Measurements from ENCODE around the gene GHITM. TPM values are rescaled to one million over a fixed set of nuclear protein-coding genes. Genes with fewer than 3 reads are reported as not detected.
"Not testable (repeated sequence)": the region's sequence is repeated elsewhere in the genome, so short reads cannot be mapped to it uniquely, and the experiment has no call there.

Gene GHITM
- polyA plus RNA-seq, 6 donors from 2014 or later: 241 to 563 (median 272) TPM

DNA sequence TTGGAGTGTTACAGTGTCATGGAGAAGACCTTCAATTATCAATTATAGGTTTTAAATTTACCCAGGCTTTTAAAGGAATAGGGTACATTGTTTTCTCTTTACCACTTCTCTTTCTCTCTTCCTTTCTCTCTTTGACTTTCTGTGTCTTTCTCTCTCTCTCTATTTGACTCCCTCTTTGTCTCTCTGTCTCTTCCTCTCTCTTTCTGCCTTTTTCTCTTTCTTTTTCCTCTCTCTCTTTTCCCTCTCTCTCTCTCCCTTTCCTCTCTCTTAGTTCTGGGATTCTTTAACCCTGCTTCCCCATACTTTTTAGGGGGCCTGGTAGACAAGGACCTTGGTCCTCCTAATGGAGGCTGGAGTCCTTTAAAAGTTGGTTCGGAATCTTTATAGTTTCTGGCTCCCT, 15.9 kb upstream of the GHITM start:
- no peaks in the 10 kb centered on the region for H3K4me1 Mint-ChIP-seq
- peaks cover 18 to 43% (median 28%) of the 10 kb centered on the region in 3 donors for H3K27me3 Mint-ChIP-seq
- no peak overlapping the region for H3K27ac Mint-ChIP-seq
- peaks cover 10 to 38% (median 29%) of the 10 kb centered on the region in 7 donors for H3K9me3 Mint-ChIP-seq
- ATAC-seq (ENCODE audit: low read depth in 2 of 2) (no peak), DNase-seq (no peak)
- H3K36me3 Mint-ChIP-seq: peaks cover 5 to 17% of the 10 kb centered on the region in 2 donors
- no peak overlapping the region for H3K4me3 Mint-ChIP-seq

DNA sequence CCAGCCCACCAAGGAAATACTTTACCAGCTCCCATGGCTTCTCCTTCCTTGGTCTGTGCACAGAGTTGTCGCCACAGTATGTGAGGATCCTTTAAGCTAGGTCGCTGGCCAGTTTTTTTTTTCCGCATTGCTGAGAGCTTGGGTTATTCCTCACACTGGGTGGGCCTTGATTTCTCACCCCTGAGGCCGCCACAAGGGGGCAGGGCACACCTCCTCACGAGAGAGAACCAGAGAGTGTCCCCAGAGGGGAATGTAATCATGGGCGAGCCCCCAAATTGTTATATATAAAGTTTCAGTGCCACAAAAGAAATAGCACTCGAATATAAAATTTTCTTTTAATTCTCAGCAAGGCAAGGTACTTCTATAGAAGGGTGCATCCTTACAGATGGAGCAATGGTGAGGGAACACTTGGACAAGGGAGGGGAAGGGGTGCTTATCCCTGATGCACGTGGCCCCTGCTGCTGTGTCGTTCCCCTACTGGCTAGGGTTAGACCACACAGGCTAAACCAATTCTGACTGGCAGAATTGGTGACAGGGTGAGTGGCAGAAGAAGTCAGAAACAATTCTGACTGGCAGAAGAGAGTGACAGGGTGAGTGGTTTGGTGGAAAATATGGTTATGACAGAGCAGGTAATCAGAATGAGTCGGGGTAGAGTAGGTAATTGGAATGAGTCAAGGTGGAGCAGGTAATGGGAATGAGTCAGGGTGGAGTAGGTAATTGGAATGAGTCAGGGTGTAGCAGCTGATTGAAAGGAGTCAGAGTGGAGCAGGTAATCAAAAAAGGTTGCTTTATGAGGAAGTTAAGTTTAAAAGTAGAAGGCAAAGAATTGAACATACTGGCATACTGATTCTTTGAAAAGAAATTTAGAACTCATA, 13.2 kb upstream of the GHITM start:
- peaks cover 5 to 30% of the 10 kb centered on the region in 2 donors for H3K36me3 Mint-ChIP-seq
- peak overlapping the region in 1 of 8 donors; percentile 49 for H3K4me3 Mint-ChIP-seq
- not testable (repeated sequence) for DNase-seq; H3K27ac Mint-ChIP-seq; H3K4me1 Mint-ChIP-seq; ATAC-seq (ENCODE audit: low read depth in 2 of 2)
- peaks cover 31 to 40% (median 31%) of the 10 kb centered on the region in 3 donors for H3K27me3 Mint-ChIP-seq
- peaks cover 13 to 42% (median 33%) of the 10 kb centered on the region in 7 donors for H3K9me3 Mint-ChIP-seq

DNA sequence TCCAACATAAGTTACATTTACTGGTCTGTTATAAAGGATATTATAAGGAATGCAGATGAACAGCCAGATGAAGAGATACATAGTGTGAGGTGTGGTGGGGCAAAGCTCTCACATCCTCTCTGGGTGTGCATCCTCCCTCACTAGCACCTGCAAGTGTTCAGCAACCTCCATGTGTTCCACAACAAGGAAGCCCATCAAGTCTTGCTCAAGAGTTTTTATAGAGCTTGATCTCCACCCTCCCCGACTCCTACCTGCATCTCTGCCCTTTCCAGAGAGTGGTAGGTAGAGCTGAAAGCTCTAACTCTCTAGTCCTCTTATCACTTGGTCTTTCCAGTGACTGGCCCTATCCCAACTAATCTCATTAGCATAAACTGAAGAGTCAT, 12.5 kb upstream of the GHITM start:
- H3K27ac Mint-ChIP-seq: peak overlapping the region in 1 of 6 donors; percentile 47
- ATAC-seq (ENCODE audit: low read depth in 2 of 2) (no peak), DNase-seq (no peak)
- H3K27me3 Mint-ChIP-seq: peaks cover 36 to 45% (median 37%) of the 10 kb centered on the region in 3 donors
- H3K36me3 Mint-ChIP-seq: peaks cover 5 to 30% of the 10 kb centered on the region in 2 donors
- H3K9me3 Mint-ChIP-seq: peaks cover 13 to 42% (median 33%) of the 10 kb centered on the region in 7 donors
- no peak overlapping the region for H3K4me3 Mint-ChIP-seq
- no peaks in the 10 kb centered on the region for H3K4me1 Mint-ChIP-seq

DNA sequence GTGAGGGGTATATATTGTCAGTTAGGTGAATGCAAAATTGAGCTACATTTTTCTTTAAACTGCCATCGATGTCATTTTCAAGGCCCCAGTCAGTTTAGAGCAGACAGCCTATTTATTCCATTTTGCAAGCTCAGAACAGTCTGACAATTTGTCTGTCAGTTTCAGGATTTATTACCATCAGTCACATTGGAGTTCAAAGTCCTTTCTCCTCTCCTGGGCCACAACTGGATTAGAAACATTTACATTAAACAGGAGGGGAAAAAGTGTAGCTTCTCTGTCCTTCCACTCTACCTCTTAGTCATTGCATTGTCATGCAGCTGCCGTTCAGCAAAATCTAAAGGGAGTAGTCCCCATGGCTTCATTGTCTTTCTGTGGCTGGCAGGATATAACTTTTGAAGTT, 3.5 kb upstream of the GHITM start:
- Mint-ChIP-seq H3K27me3 (peaks cover 26 to 30% (median 26%) of the 10 kb centered on the region in 3 donors), H3K9me3 (peaks cover 0 to 2% (median 0%) of the 10 kb centered on the region in 7 donors), H3K4me1 (peaks cover 6 to 14% (median 10%) of the 10 kb centered on the region in 3 donors), H3K36me3 (no peaks in the 10 kb centered on the region), H3K4me3 (peak overlapping the region in 2 of 8 donors; percentile 19 to 25), H3K27ac (no peak overlapping the region)
- no peak for ATAC-seq (ENCODE audit: low read depth in 2 of 2)
- no peak for DNase-seq

DNA sequence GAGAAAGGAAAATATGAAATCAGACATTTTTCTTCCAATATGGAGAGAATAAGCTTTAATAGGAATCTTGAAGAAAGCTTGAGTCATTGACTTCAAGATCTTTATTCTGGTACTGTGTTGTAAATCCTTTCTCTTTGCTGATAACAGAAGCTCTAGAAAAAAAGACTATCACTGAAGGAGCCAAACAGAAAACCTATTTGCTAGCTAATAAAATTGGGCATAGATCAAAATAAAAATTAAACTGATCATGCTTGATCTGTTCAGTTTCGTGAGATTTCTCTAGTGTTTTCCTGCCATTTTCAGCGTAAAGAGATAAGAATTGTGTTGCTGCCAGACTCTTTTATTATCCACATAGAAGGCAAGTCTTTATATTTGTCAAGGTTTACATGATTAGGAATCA, 1.5 kb upstream of the GHITM start:
- H3K27ac Mint-ChIP-seq: peak overlapping the region in 3 of 6 donors; percentile 3 to 97 (median 5)
- H3K27me3 Mint-ChIP-seq: peaks cover 10 to 21% (median 11%) of the 10 kb centered on the region in 3 donors
- no peak for DNase-seq
- H3K4me3 Mint-ChIP-seq: peak overlapping the region in 6 of 8 donors; percentile 58 to 96 (median 82)
- peaks cover 13 to 21% (median 19%) of the 10 kb centered on the region in 3 donors for H3K4me1 Mint-ChIP-seq
- peaks cover 0 to 2% (median 0%) of the 10 kb centered on the region in 7 donors for H3K9me3 Mint-ChIP-seq
- H3K36me3 Mint-ChIP-seq: no peaks in the 10 kb centered on the region
- ATAC-seq (ENCODE audit: low read depth in 2 of 2): no peak

DNA sequence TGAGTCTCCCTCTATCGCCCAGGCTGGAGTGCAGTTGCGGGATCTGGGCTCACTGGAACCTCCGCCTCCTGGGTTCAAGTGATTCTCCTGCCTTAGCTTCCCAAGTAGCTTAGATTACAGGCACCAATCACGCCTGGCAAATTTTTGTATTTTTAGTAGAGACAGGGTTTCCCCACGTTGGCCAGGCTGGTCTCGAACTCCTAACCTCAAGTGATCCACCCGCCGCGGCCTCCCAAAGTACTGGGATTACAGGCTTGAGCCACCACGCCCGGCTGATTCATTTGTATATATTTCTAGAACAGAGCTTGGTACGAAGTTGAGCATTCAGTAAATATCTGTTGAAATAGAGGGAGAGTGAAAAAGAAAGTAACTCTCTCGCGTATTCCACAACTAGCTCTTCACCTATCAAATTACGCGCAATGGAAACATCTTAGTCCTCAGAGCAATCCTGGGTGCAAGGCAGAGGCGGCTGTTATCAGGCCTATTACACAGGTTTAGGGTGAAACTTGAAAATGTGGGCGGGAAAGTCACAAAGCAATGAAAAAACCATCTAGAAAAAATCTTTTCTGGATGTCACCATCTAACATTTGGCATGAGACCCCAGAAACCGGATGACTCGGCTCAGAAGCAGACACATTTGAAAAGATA, 707 bp upstream of the GHITM start:
- H3K36me3 Mint-ChIP-seq: no peaks in the 10 kb centered on the region
- peaks cover 0 to 2% (median 0%) of the 10 kb centered on the region in 7 donors for H3K9me3 Mint-ChIP-seq
- DNase-seq (no peak), ATAC-seq (ENCODE audit: low read depth in 2 of 2) (no peak)
- peak overlapping the region; percentile 76 to 97 (median 94) for H3K4me3 Mint-ChIP-seq
- H3K27ac Mint-ChIP-seq: peak overlapping the region; percentile 97 to 99 (median 98)
- H3K27me3 Mint-ChIP-seq: peaks cover 7 to 14% (median 7%) of the 10 kb centered on the region in 3 donors
- peaks cover 13 to 21% (median 19%) of the 10 kb centered on the region in 3 donors for H3K4me1 Mint-ChIP-seq

DNA sequence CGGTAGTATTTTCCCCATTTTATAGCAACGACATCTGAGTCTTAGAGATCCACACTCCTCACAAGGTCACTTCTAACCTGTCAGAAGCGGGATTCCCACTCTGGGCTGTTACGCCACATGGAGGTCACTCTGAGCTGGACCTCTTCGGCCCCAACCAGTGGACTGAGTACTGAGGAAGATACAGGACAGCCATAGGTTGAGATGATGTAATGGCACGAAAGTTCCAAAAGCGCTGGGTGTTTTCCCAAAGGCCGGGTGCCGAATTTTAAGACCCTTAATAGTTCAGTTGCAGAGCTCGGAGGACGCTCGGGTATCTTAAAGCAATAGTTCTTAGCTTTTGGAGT, 699 bp downstream of the GHITM start:
- Mint-ChIP-seq H3K27me3 (peaks cover 5 to 7% (median 5%) of the 10 kb centered on the region in 3 donors), H3K36me3 (no peaks in the 10 kb centered on the region), H3K27ac (peak overlapping the region; percentile 97 to 99 (median 98)), H3K9me3 (peaks cover 0 to 2% (median 0%) of the 10 kb centered on the region in 7 donors), H3K4me3 (peak overlapping the region; percentile 76 to 97 (median 94)), H3K4me1 (peaks cover 13 to 21% (median 19%) of the 10 kb centered on the region in 3 donors)
- DNase-seq (no peak), ATAC-seq (ENCODE audit: low read depth in 2 of 2) (no peak)

DNA sequence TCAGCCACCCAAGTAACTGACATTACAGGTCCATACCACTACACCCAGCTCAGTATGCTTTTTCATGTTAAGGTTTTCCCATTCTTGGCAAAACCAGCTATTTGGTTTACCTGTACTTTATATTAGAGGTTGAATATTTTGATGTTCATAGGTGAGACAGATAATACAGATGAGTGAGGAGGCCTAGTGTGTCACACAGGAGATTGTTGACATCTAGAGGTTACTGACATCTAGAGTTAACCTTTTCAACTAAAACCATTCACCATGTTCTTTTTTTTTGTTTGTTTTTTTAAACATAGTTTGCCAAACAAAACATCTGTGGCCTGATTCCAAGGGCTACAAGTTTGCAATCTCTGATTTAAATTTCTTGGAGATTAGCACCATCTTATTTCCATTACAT, 8.0 kb downstream of the GHITM start:
- DNase-seq: no peak
- no peak for ATAC-seq (ENCODE audit: low read depth in 2 of 2)
- Mint-ChIP-seq H3K9me3 (no peaks in the 10 kb centered on the region), H3K27me3 (no peaks in the 10 kb centered on the region), H3K36me3 (peaks cover 13 to 14% of the 10 kb centered on the region in 2 donors), H3K27ac (no peak overlapping the region), H3K4me3 (no peak overlapping the region), H3K4me1 (peaks cover 0 to 5% (median 4%) of the 10 kb centered on the region in 3 donors)

DNA sequence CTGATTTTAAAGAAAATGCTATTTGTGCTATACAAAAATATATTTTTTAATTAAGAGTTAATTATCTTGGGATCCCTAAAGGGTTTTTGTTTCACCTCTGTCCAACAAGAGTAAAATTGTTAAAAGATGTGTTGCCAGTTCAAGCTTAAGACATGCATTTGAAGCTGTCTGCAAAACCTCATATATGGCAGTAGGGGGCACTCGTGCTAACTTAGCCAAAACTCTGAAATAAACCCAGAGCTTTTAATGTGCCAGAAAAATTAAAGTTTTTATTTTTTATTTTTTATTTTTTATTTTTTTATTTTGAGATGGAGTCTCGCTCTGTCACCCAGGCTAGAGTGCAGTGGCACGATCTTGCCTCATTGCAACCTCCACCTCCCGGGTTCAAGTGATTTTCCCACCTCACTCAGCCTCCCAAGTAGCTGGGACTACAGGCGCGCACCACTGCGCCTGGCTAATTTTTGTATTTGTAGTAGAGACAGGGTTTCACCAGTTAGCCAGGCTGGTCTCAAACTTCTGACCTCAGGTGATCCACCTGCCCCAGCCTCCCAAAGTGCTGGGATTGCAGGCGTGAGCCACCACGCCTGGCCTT, 8.8 kb downstream of the GHITM start:
- H3K36me3 Mint-ChIP-seq: peaks cover 13 to 14% of the 10 kb centered on the region in 2 donors
- not testable (repeated sequence) for H3K4me1 Mint-ChIP-seq, H3K4me3 Mint-ChIP-seq, H3K9me3 Mint-ChIP-seq, H3K27me3 Mint-ChIP-seq, H3K27ac Mint-ChIP-seq
- DNase-seq (peak; percentile 19), ATAC-seq (ENCODE audit: low read depth in 2 of 2) (peak; percentile 46 to 57)

DNA sequence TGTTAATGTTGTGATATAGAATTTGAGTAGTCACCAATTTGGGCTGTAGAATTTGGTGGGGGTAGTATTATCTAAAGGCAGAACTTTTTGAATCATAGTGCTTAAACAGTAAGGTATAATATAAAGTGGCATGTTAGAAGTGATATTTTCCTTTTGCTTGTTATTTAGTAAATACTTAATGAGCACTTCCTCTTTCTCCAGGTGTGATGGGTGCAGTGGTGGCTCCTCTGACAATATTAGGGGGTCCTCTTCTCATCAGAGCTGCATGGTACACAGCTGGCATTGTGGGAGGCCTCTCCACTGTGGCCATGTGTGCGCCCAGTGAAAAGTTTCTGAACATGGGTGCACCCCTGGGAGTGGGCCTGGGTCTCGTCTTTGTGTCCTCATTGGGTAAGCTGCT, 10.5 kb downstream of the GHITM start:
- no peak for ATAC-seq (ENCODE audit: low read depth in 2 of 2)
- H3K4me3 Mint-ChIP-seq: no peak overlapping the region
- H3K9me3 Mint-ChIP-seq: no peaks in the 10 kb centered on the region
- peaks cover 0 to 5% (median 4%) of the 10 kb centered on the region in 3 donors for H3K4me1 Mint-ChIP-seq
- H3K27me3 Mint-ChIP-seq: no peaks in the 10 kb centered on the region
- DNase-seq: no peak
- H3K27ac Mint-ChIP-seq: peak overlapping the region in 1 of 6 donors; percentile 24
- peaks cover 14 to 15% of the 10 kb centered on the region in 2 donors for H3K36me3 Mint-ChIP-seq

DNA sequence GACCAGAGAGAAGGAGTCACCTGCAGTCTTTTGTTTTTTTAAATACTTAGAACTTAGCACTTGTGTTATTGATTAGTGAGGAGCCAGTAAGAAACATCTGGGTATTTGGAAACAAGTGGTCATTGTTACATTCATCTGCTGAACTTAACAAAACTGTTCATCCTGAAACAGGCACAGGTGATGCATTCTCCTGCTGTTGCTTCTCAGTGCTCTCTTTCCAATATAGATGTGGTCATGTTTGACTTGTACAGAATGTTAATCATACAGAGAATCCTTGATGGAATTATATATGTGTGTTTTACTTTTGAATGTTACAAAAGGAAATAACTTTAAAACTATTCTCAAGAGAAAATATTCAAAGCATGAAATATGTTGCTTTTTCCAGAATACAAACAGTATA, 13.5 kb downstream of the GHITM start:
- H3K4me3 Mint-ChIP-seq: no peak overlapping the region
- no peaks in the 10 kb centered on the region for H3K27me3 Mint-ChIP-seq
- H3K36me3 Mint-ChIP-seq: peaks cover 0 to 8% of the 10 kb centered on the region in 2 donors
- peak overlapping the region in 1 of 6 donors; percentile 28 for H3K27ac Mint-ChIP-seq
- DNase-seq (no peak), ATAC-seq (ENCODE audit: low read depth in 2 of 2) (no peak)
- no peaks in the 10 kb centered on the region for H3K9me3 Mint-ChIP-seq
- peaks cover 0 to under 1% (median 0%) of the 10 kb centered on the region in 3 donors for H3K4me1 Mint-ChIP-seq

DNA sequence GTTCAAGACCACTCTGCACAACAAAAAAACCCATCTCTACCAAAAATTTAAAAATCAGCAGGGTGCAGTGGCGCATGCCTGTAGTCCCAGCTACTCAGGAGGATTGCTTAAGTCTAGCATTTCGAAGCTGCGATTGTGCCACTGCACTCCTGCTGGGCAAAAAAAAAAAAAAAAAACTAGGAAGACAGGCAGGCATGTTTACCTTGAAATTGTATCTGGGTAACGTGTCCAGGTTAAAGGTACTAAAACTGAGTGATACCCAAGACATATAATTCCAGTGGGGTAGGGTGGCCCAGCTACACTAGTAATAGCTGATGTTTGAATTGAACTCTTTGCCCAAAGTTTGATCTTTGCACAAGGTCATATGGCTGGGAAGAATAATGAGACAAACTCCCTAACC, 16.2 kb downstream of the GHITM start:
- no peak overlapping the region for H3K27ac Mint-ChIP-seq

DNA sequence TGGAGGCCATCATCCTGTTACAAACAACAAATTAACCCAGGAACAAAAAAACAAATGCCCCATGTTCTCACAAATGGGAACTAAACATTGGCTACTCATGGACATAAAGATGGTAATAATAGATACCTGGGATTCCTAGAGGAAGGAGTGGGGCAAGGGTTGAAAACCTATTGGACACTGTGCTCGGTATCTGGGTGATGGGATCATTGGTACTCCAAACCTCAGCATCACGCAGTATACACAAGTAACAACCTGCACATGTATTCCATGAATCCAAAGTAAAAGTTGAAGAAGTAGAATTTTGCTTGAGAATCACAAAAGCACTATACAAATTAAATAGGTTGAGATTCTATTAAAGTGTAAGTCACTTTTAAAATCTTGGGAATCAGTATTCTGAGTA, 16.7 kb downstream of the GHITM start:
- no peak for ATAC-seq (ENCODE audit: low read depth in 2 of 2)
- Mint-ChIP-seq H3K4me1 (peaks cover 0 to 5% (median 3%) of the 10 kb centered on the region in 3 donors), H3K9me3 (no peaks in the 10 kb centered on the region), H3K27ac (no peak overlapping the region), H3K4me3 (no peak overlapping the region), H3K36me3 (peaks cover 0 to 8% of the 10 kb centered on the region in 2 donors), H3K27me3 (peaks cover 0 to 4% (median 0%) of the 10 kb centered on the region in 3 donors)
- no peak for DNase-seq

More for the DNA sequence above, 16.2 kb downstream of the GHITM start:
- H3K36me3 Mint-ChIP-seq: peaks cover 0 to 8% of the 10 kb centered on the region in 2 donors
- ATAC-seq (ENCODE audit: low read depth in 2 of 2) (no peak), DNase-seq (no peak)
- no peaks in the 10 kb centered on the region for H3K9me3 Mint-ChIP-seq
- H3K4me1 Mint-ChIP-seq: peaks cover 0 to 5% (median 3%) of the 10 kb centered on the region in 3 donors
- peaks cover 0 to 3% (median 0%) of the 10 kb centered on the region in 3 donors for H3K27me3 Mint-ChIP-seq
- H3K4me3 Mint-ChIP-seq: no peak overlapping the region

Data from naive B cell (primary cell).